Transverse colon (tissue), 4 donors: Measurements from ENCODE around the gene GRIK4. TPM values are rescaled to one million over a fixed set of nuclear protein-coding genes. Genes with fewer than 3 reads are reported as not detected.

Experiments
- DNase-seq: peaks from one replicate; pipeline ENCODE4 v3.0.0-alpha.2; 2019
- H3K27ac ChIP-seq, 4 donors: fragments of 200-600 bp; sonication (generic); 2 replicates each; pipeline ENCODE4 v1.5.1; 2016 to 2018; ENCODE audit warnings: inconsistent platforms in 4 of 4
- H3K27me3 ChIP-seq: fragments of 200-600 bp; sonication (generic); 2 replicates; pipeline ENCODE4 v1.5.1; 2017; ENCODE audit warnings: inconsistent platforms
- H3K36me3 ChIP-seq, 4 donors: fragments of 200-600 bp; sonication (generic); 2 replicates each; pipeline ENCODE4 v1.5.1; 2017 to 2019; ENCODE audit warnings: inconsistent platforms in 4 of 4
- H3K4me1 ChIP-seq, 4 donors: fragments of 200-600 bp; sonication (generic); 2 replicates each; pipeline ENCODE4 v1.5.1; 2017 to 2020; ENCODE audit warnings: inconsistent platforms in 4 of 4
- H3K4me3 ChIP-seq, 4 donors: fragments of 200-600 bp; sonication (generic); 1 replicate in 1 of 4; 2 replicates in 3 of 4; pipeline versions ENCODE4 v1.5.1 to v1.6.1; 2017 to 2019; ENCODE audit warnings: inconsistent platforms in 4 of 4
- H3K9me3 ChIP-seq, 2 donors: fragments of 200-600 bp; sonication (generic); 2 replicates each; pipeline ENCODE4 v1.5.1; 2017 to 2019; ENCODE audit warnings: inconsistent platforms in 2 of 2
- CTCF ChIP-seq, 5 experiments: fragments of 200-600 bp in 3 of 5; fragments of 450-650 bp in 2 of 5; sonication (generic) in 3 of 5; IDR thresholded peaks; 1 replicate in 2 of 5; 2 replicates in 3 of 5; pipeline ENCODE4 v1.5.1; 2016 to 2017; ENCODE audit warnings: antibody characterized with exemption in 5 of 5, inconsistent platforms in 3 of 5, mild to moderate bottlenecking in 2 of 5, moderate library complexity in 1 of 5
- EP300 ChIP-seq: sonication (generic); formaldehyde crosslinking; IDR thresholded peaks from one replicate; pipeline ENCODE4 v1.6.1; 2017; ENCODE audit warnings: antibody characterized with exemption, low read depth
- POLR2A ChIP-seq: fragments of 450-650 bp; IDR thresholded peaks from one replicate; pipeline ENCODE4 v1.6.1; 2016; ENCODE audit warnings: antibody characterized with exemption, mild to moderate bottlenecking, moderate library complexity
- POLR2AphosphoS5 ChIP-seq, 3 donors: sonication (generic); formaldehyde crosslinking; IDR thresholded peaks; one replicate each; pipeline ENCODE4 v1.6.1; 2016; ENCODE audit warnings: antibody characterized with exemption in 3 of 3
- WGBS, 2 donors: methylation state at CpG; one replicate each; pipeline ENCODE4 v1.1.5; 2018; ENCODE audit warnings: low coverage in 1 of 2; 5-methylcytosine and 5-hydroxymethylcytosine counted together
- in situ Hi-C, 4 donors: fragments of 200-750 bp; cut with MboI; loops; one replicate each; pipeline versions ENCODE4 v1.15.0 to v1.15.1; 2017; ENCODE audit warnings: low sequenced_read_pairs in 3 of 4, low pct_ligation_motif_present in 1 of 4, low pct_unique_long_range_greater_than_20kb in 1 of 4
- intact Hi-C: fragments of 100-400 bp; cut with DNase I; formaldehyde crosslinking; loops from one replicate; pipeline ENCODE4 v1.15.1; 2023; ENCODE audit warnings: low total_unique reads
- total RNA-seq, 4 donors: library from RNA; depleted of rRNA; stranded (reverse); fragments of >200 nt; gene quantifications; one replicate each; pipeline ENCODE4 v1.1.0, GENCODE V29; 2016

The GRIK4 gene
- total RNA-seq, 4 donors from 2014 or later = 2.6 TPM; not detected in 3

DNA sequence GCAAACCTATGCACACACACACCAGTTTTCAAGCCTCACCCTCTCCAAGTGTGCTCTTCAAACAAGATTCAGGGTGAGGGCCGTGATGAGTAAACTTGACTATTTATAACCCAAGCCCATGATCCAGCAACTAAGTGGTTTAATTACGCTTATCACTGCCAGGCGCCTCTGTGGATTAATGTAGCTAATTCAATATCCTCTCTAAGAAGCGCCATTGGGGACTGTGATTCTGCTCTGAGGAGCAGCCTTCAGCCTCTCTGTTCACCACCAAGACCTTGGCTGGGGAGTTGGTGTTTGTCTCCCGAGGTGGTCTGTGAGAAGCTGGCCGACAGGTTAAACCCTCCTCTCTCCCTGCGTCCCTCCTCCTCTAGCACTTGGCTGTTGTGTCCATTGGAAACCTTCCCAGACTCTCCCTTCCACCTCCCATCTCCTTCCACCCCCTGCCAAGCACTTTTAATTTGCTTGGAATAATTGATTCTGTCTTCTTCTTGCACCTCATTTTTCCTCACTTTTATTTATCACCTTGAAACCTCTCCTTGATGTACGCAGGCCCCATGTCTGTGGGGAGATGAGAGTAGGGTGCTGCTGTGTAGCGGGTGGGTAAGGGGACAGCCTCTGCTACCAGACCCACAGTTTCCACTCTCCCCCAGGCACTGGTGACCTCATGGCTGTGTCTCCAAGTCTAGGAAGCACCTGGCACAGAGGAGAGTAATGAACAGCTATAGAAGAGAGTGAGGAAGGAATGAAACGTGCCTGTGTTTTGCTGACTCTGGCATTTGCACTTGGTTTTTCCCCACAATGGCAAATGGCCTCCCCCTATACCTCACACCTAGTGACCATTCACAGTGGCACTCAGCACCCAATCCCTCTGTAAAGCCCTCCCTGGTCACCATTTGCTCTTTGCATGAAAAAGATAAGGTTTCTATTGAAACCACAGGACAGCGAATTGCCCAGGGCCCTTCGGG, 236.6 kb downstream of the GRIK4 start:
- TF ChIP-seq EP300 (no peak), POLR2AphosphoS5 (IDR thresholded peaks at IDR 0.05) (no peak), CTCF (IDR thresholded peaks at IDR 0.05) (no peak), POLR2A (no peak)
- H3K27ac ChIP-seq = no peak overlapping the region
- in situ Hi-C loops = no loop called here
- no peak for DNase-seq
- no peaks in the 10 kb centered on the region for H3K9me3 ChIP-seq
- WGBS, 2 donors = 53 to 73% methylated on average over 6 to 12 of the region's 12 CpGs
- H3K27me3 ChIP-seq = peaks cover 11% of the 10 kb centered on the region
- intact Hi-C loops = loop anchor here (5.0 kb wide), 1 partner anchor 1169 kb away; no protein-coding TSS in a partner anchor
- H3K36me3 ChIP-seq = no peaks in the 10 kb centered on the region
- no peaks in the 10 kb centered on the region for H3K4me1 ChIP-seq
- H3K4me3 ChIP-seq = no peak overlapping the region

GRCh38 chr11:120749395-120749794, 237.8 kb downstream of the GRIK4 start:
- 74 to 80% methylated on average over 1 to 4 of the region's 4 CpGs for WGBS, 2 donors
- H3K9me3 ChIP-seq = no peaks in the 10 kb centered on the region
- no peaks in the 10 kb centered on the region for H3K36me3 ChIP-seq
- H3K4me3 ChIP-seq = no peak overlapping the region
- peaks cover 11% of the 10 kb centered on the region for H3K27me3 ChIP-seq
- H3K4me1 ChIP-seq = no peaks in the 10 kb centered on the region
- DNase-seq = no peak
- in situ Hi-C loops (no loop called here), intact Hi-C loops (loop anchor here (5.0 kb wide), 1 partner anchor 1168 kb away; no protein-coding TSS in a partner anchor)
- TF ChIP-seq EP300 = no peak
- TF ChIP-seq POLR2A = no peak
- no peak for TF ChIP-seq POLR2AphosphoS5 (IDR thresholded peaks at IDR 0.05)
- TF ChIP-seq CTCF (IDR thresholded peaks at IDR 0.05) = no peak
- no peak overlapping the region for H3K27ac ChIP-seq

GRCh38 chr11:120750647-120751549, 239.3 kb downstream of the GRIK4 start:
- DNase-seq = no peak
- no peaks in the 10 kb centered on the region for H3K9me3 ChIP-seq
- in situ Hi-C loops (no loop called here), intact Hi-C loops (no loop called here)
- no peak overlapping the region for H3K27ac ChIP-seq
- WGBS, 2 donors = 64 to 69% methylated on average over 8 to 12 of the region's 12 CpGs
- TF ChIP-seq CTCF (IDR thresholded peaks at IDR 0.05) (no peak), EP300 (no peak), POLR2AphosphoS5 (IDR thresholded peaks at IDR 0.05) (no peak), POLR2A (no peak)
- H3K27me3 ChIP-seq = peaks cover 11% of the 10 kb centered on the region
- H3K4me3 ChIP-seq = no peak overlapping the region
- no peaks in the 10 kb centered on the region for H3K36me3 ChIP-seq
- no peaks in the 10 kb centered on the region for H3K4me1 ChIP-seq

DNA sequence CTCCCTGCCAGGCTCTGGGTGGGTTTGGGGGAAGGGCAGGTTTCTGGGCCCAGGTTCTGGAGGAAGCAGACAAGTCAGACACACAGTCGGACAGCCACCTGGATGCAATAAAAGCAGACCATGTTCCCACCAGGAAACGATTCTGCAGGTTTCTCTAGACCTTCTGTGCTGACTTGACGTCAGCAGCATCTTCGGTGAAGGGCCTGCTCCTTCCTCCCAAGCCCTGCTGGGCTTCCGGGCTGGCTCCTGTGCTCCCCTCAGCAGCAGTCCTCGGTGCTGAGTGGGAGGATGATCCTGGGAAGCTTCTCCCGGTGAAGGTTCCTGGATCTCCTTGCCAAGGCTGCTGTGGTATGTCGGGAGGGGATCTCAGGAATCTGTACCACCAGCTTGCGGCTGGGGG, 240.0 kb downstream of the GRIK4 start:
- in situ Hi-C loops = no loop called here
- H3K4me1 ChIP-seq = no peaks in the 10 kb centered on the region
- no peak for DNase-seq
- no peaks in the 10 kb centered on the region for H3K36me3 ChIP-seq
- H3K9me3 ChIP-seq = no peaks in the 10 kb centered on the region
- WGBS, 2 donors = 20 to 76% methylated on average over 1 to 9 of the region's 9 CpGs
- intact Hi-C loops = no loop called here
- peaks cover 7% of the 10 kb centered on the region for H3K27me3 ChIP-seq
- TF ChIP-seq CTCF (IDR thresholded peaks at IDR 0.05) = no peak
- no peak for TF ChIP-seq POLR2AphosphoS5 (IDR thresholded peaks at IDR 0.05)
- no peak for TF ChIP-seq EP300
- no peak for TF ChIP-seq POLR2A
- H3K27ac ChIP-seq = no peak overlapping the region
- no peak overlapping the region for H3K4me3 ChIP-seq
